ENCODE data around the gene SYT3.
"Not testable (repeated sequence)": the region's sequence is repeated elsewhere in the genome, so short reads cannot be mapped to it uniquely, and the experiment has no call there.

SYT3 gene

DNA sequence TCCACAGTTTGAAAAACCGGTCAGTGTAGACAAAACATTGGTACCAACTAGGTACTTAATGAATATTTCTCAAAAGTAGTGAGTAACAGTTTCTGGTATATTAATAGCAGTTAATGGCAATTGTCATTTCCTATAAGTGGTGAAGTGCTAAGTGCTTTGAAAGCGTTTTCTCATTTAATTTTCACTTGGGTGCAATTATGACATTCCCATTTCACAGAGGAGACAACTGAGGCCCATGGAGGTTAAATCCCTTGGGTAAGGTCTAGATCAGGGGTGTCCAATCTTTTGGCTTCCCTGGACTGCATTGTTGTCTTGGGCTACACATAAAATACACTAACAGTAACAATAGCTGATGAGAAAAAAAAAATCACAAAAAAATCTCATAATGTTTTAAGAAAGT, 687 bp upstream of the SYT3 start:
- no peak for FAIRE-seq
- no peak for DNase-seq (ENCODE audit: insufficient read length, low spot score)

DNA sequence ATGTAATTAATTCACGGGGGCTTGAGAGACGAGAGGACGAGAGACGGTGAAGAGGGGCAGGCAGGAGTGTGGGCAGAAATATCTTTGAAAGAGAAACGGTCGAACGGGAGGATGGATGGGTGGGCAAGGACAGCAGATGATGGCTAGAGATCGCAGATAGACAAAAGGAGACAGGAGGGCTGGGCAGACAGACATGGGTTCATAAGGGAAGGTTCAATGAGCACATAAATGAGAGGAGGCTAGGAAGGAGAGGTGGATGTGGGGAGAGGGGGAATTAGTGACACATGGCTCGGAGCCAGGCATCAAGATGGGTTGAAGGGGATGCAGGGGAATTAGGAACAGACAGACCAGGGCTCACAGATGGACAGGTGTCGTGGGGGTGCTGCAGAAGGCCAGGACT, 1.1 kb downstream of the SYT3 start:
- DNase-seq (ENCODE audit: insufficient read length, low spot score), result no peak
- no peak for FAIRE-seq

DNA sequence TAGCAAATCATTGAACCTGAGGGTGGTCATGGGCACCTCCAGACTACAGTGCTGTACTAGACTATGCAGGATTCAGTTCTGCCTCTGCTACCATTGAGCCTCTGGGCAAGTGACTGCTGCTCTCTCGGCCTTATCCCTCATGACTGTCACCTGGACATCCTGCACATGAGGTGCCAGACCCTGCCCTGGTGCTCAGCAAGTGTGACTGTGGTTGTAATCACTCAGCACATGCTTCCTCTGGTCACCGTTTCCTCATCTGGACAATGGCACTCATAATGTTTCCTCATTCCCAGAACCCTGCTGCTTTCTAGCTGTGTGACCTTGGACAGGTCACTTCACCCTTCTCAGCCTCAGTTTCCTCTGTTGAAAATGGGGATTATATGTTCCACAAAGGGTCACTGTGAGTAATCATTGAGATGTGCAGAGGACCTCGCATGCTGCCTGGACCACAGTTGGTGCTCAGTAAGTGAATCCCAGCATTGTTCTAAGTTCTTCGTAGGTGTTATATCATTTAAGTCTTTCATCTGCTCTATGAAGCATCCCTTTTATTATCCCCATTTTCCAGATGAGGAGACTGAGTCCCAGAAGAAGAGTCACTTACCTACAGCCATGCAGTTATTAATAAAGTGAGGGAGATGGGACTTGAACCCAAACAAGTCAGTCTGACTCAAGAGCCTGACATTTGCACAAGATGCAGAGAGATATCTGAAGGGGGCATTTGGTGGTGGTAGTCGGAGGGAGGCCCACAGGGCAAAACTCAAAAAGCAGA, 3.2 kb downstream of the SYT3 start:
- FAIRE-seq (no peak), DNase-seq (ENCODE audit: insufficient read length, low spot score) (no peak)

DNA sequence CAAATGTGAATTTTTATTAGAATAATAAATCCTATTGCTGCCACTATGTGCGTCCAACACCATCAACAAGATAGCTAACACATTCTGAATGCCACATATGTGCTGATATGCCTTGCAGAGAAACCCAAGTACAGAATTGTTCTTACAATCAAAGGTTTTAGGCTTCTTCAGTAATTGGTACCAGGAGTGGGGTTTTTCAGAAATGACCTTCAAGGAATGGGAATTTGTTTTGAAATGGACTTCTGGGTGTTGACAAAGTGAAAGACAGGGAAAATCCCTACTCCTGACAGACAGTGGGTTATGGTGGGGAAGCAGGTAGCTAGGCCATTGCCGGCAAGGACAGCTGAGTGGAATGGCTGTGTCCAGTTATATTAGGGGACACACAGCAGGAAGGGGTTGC, 5.7 kb downstream of the SYT3 start:
- FAIRE-seq (peak; percentile 9), DNase-seq (ENCODE audit: insufficient read length, low spot score) (no peak)

DNA sequence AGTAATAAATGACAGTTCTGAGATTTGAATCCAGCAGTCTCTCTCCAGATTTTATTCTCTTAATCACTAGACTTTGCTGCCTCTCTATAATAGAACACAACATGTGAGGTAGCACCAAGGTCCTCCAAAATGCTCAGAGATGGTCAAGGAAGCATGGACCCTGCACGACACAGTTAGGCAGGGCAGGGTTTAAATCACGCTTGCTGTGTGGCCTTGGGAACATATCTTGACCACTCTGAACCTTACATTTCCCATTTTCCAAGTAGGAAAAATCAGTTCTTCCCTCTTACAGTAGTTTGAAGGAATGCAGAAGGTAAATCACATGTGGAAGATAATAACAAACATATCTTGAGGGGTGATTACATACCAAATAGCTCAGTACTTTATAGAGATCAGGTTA, 6.3 kb downstream of the SYT3 start:
- no peak for FAIRE-seq
- DNase-seq (ENCODE audit: insufficient read length, low spot score), result no peak

DNA sequence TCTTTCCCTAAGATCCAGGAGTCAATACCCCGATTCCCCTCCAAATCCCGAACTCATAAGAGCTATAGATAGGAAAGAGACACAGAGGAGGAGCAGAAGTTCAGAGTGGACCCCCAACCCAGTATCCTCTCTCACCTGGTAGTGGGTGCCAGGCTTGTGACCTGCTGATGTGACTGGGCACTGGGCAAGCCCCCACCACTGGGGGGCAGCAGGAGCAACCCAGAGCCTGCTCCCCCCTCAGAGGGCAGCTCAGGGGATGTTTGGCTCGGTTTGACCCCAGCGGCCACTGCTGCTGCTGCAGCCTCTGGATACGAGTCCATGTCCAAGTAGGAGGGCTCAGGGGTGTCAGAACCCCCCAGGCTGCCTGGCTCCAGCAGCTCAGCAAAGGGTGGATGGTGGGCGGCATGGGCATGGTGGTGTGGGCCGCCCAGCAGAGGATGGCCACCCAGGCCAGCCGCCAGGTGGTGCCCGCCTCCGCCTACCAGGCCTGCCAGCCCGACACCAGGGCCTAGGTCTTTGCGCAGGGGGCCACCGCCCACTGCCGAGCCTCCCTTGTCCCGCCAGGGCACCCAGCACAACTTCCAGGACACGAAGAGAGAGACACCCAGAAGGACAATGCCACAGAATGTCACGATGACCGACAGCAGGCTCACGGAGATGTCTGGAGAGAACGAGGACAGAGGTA, 7.4 kb downstream of the SYT3 start:
- DNase-seq (ENCODE audit: insufficient read length, low spot score) (no peak), FAIRE-seq (no peak)

DNA sequence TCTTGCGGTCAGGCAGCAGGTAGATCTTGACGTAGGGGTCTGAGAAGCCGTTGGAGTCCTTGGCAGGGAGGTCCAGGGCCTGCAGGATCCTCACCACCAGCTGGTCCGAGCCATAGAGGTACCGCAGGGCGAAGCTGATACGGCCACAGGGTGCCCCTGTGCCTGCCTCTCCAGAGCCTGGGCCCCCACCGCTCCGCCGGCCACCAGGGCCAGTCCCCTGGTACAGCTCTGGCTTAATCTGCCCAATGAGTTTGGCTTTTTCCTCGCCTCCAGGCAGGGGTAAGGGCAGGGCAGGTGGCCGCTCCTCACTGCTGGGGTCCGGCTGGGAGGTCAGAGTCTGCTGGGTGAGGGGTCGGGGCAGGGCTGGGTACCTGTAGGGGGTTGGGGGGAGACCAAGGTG, 9.9 kb downstream of the SYT3 start:
- DNase-seq (ENCODE audit: insufficient read length, low spot score), result no peak
- FAIRE-seq, result no peak

DNA sequence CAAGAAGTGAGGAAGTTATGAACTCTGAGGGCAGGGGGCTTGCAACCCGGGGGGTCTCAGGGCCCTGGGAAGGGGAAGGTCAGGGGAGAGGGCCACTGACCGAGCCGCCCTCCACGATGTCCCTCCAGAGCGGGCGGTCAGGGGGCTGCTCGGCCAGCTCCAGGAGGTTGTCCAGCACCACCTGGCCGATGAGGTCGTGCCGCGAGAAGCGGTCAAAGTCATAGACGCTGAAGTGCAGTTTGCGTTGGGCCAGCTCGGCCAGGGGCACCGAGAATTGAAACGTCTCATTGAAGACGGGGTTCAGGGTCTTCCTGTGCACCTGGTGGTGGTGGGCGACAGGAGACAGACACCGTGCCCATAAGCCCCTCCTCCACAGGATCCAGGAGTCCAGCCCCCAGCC, 10.5 kb downstream of the SYT3 start:
- DNase-seq (ENCODE audit: insufficient read length, low spot score), result no peak
- FAIRE-seq, result no peak

DNA sequence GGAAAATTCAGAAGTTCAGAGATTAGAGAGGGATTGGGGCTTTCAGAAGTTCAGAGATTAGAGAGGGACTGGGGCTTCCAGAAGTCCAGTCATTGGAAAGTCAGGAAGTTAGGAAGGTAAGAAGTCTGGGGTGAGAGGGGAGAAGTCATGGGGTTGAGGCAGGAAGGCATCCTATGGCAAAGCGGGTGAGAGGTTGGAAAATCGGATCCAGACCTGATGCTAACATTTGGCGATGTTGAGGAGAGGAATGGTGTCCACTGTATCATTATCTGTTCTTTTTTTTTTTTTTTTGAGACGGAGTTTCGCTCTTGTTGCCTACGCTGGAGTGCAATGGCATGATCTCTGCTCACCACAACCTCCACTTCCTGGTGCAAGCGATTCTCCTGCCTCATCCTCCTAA, 11.1 kb downstream of the SYT3 start:
- no peak for FAIRE-seq

DNA sequence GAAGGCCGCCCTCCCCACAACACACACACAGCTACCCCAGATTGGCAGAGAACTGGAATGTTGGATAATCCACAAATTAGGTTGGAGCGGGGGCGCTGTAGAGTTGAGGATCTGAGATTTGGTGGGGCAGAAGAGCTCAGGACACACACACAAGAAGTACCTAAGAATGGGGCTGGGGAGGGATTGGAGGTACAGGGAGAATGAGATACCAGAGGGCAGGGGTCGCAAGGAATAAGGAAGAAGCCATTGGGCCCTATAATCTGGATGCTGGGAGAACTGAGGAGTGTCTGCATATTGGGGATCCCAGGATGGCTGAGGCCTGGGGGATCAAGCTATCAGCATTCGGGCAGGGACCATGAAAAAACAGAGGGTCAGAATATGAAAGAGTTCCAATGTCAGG, 11.5 kb downstream of the SYT3 start:
- DNase-seq (ENCODE audit: insufficient read length, low spot score) (no peak), FAIRE-seq (no peak)

More for the DNA sequence above, 11.1 kb downstream of the SYT3 start:
- no peak for DNase-seq (ENCODE audit: insufficient read length, low spot score)

DNA sequence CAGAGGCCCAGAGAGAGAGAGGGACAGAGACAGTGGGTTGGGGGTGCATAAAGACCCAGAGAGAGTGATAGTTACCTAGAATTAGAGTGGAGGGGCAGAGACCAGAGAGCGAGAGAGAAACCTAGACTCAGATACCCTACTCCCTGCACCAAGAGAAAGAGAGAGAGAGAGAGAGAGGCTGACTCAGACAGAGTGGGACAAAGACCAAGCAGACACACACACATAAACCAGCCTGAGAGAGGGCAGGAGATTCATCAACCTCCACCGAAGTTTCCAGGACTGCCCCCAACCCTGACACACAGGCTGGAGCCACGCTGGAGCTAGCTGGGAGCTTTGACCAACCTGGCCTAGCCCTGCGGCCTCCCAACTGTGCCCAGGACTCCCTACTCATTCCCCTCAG, 12.9 kb downstream of the SYT3 start:
- DNase-seq (ENCODE audit: insufficient read length, low spot score) (no peak), FAIRE-seq (no peak)

DNA sequence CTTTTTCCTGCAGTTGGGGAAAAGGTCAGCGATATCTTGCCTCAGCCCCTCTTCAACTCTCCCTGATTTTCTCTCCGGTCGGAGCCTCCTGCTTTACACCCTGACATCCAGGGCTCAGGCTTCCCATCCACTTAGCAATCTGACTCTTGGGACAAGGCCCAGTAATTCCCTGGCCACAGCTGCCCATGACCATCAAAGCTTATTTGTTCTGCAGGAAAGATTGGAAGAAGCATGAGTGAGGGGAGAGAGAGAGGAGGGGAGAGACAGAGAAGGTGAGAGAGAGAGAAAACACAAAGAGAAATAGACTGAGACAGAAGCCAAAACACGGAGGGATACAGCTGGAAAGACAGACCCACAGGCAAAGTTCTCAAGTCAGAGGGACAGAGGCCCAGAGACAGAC, 13.7 kb downstream of the SYT3 start:
- no peak for DNase-seq (ENCODE audit: insufficient read length, low spot score)
- no peak for FAIRE-seq

DNA sequence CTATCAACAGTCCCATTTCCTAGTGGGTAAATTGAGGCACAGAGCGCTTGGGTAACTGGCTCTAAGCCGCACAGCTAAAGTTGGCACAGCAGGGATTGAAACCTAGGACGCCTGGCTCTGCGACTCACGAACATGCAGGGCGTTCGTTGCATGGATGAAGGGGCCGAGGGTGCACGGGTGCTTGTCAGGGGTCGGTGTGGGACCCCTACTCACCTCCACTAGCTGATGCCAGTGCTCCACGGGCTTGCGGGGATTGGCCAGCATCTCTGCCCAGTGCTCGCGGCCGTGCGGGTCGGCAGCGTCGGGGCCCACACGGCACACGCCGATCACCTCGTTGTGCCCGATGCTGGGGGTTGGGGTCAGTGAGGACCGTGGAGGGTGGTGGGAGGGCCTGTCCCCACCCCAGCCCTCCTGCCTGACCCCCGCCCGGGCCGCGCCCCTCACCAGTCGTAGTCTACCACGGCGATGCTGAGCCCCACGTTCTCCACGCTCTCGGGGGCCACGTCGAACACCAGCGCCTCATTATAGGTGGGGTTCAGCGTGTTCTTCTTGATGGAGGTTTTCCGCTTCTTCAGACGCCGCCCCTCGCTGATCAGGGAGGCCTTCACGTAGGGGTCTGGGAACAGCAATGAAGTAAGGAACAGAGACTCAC, 14.6 kb downstream of the SYT3 start:
- FAIRE-seq (no peak), DNase-seq (ENCODE audit: insufficient read length, low spot score) (no peak)

DNA sequence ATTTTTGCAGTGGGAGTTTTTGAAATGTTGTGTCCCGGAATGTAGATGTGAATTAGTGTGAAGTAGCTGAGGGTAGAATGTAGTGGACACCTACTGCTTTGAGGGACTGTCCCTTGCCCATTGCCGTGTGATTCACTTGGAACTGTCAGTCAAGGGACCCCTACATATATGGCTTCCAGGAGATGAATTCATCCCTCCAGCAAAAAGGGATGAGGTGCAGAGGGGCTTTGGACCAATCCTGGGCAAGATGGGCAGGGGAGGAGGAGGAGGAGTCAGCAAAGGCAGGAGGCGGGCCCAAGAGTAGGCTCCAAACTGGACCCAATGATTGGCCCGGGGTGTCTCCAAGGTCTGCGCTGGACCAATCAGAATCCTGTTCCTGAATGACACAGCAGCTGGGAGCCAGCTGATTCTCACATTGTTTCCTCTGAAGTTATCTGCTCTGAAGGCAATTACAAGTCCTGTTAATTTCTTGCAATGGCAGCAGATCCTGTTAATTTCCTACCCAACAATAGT, 19.2 kb downstream of the SYT3 start:
- DNase-seq (ENCODE audit: insufficient read length, low spot score); FAIRE-seq: not testable (repeated sequence)

DNA sequence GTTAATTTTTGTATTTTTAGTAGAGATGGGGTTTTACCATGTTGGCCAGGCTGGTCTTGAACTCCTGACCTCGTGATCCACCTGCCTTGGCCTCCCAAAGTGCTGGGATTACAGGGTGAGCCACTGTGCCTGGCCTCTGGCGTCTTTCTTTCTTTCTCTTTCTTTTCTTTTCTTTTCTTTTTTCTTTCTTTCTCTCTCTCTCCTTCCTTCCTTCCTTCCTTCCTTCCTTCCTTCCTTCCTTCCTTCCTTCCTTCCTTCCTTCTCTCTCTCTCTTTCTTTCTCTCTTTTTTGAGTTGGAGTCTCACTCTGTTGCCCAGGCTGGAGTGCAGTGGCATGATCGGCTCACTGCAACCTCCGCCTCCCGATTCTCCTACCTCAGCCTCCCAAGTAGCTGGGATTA, 20.5 kb downstream of the SYT3 start:
- FAIRE-seq; DNase-seq (ENCODE audit: insufficient read length, low spot score): not testable (repeated sequence)

DNA sequence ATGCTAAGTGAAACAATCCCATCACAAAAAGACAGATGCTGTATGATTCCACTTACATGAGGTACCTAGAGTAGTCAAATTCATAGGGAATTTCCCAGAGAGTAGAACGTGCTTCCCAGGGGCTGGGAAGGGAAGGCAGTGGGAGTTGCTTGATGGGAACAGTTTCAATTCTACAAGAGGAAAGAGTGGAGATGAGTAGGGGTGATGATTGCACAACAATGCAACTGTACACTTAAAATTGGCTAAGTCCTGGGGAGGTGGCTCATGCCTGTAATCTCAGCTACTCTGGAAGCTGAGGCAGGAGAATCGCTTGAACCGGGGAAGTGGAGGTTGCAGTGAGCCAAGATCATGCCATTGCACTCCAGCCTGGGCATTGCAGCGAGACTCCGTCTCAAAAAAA, 21.3 kb downstream of the SYT3 start:
- not testable (repeated sequence) for FAIRE-seq

DNA sequence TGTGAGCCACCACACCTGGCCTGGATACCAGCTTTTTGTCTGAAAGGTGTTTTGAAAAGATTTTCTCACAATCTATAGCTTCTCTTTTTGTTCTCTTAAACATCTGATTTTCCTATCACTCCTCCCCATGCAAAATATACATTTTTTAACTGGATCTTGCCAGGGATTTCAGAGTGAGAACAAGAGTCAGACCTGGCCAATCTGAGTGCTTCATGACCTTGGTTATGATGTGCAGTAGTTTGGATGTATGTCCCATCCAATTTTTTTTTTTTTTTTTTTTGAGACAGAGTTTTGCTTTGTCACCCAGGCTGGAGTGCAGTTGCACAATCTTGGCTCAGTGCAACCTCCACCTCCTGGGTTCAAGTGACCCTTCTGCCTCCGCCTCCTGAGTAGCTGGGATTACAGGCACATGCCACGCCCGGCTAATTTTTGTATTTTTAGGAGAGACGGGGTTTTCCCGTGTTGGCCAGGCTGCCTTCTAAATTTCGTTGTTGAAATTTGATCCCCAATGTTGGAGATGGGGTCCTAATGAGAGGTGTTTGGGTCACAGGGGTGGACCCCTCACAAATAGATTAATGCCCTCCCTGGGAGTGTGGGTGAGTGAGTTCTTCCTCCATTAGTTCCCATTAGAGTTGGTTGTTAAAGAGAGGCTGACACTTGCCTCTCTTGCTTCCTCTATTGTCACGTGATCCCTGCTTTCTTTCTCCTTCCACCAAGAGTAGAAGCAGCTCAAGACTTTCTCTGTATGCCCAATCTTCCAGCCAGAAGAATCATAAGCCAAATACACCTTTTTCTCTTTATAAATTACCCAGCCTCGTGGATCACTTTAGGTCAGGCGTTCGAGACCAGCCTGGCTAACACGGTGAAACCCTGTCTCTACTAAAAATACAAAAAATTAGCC, 26.9 kb downstream of the SYT3 start:
- FAIRE-seq; DNase-seq (ENCODE audit: insufficient read length, low spot score): not testable (repeated sequence)

More for the DNA sequence above, 21.3 kb downstream of the SYT3 start:
- not testable (repeated sequence) for DNase-seq (ENCODE audit: insufficient read length, low spot score)

DNA sequence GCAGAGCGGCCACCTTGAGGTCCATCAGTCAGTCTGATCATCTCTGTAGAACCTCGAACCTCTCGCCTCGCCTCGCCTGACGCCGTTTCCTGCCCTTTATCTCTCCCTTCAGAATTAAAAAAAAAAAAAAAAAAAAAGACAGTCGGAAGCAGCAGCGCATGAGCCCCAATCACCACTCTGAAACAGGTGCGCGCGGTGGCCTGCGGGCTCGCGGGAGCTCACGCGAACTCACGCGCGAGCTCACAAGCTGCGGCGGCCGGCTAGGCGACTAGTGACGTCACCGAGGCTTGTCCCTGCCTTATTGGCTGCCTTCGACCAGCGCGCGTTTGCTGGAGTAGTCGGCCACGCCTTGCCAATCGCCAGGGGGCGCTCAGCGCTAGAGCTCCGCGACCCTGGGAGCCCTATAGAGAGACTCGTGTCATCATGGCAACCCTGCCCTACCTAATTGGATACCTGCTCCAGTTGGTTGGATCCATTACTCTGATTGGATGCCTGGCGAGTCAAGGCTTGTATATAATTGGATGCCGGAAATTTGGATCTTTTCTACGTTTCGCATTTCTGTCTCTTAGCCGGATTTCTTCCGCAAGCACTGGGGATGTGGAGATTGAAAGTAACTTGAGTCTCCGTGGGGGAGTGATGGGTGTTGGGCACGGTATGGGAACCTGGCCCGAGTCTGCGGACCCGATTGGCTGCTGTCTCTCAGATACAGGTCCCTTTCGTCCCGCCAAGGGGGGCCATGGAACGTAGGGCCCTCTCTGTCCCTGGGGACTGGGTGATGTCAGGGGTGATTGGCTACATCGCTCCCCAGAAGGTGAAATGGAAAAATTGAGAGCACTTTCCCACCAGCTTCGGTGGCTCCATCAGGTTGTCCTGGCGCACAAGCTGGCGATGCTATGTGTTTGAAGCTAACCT, 31.6 kb downstream of the SYT3 start:
- peak; percentile 84 for DNase-seq (ENCODE audit: insufficient read length, low spot score)
- FAIRE-seq, result peak; percentile 63

DNA sequence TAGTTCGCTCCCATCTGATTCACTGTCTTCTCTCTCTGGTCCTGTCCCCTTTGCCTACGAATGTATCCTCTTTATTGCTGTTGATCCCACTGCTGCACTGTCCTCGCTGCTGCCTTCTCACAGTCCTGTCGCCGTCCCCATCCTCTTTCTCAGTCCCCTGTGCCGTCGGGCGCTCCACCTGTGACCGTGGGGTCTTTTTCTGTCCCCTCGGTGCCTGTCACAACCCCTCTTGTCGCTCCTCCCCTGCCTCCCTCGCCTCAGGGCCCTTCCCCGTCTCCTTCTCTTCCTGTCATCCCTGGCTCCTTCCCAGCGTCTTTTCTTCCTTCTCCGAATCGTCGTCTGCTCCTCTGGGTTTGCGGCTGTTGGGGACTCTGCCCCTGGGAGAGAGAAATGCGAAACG, 32.3 kb downstream of the SYT3 start:
- no peak for FAIRE-seq
- no peak for DNase-seq (ENCODE audit: insufficient read length, low spot score)
